ENCODE measurements around the gene FPR2.
"Not testable (repeated sequence)": the region's sequence is repeated elsewhere in the genome, so short reads cannot be mapped to it uniquely, and the experiment has no call there.

The FPR2 gene

GRCh38 chr19:51799774-51800472 is 38.9 kb downstream of the FPR2 start:
- Histone ChIP-seq H3K27me3 (replicated peaks; ENCODE audit: control insufficient read depth, insufficient read depth, low read length) (no peaks in the 10 kb centered on the region), H3K4me3 (replicated peaks; ENCODE audit: low read depth, low read length) (no peak overlapping the region), H3K36me3 (ENCODE audit: control insufficient read depth, insufficient read depth, low read length) (no peaks in the 10 kb centered on the region)
- TF ChIP-seq CTCF (IDR thresholded peaks at IDR 0.05; ENCODE audit: insufficient read depth, low read length, poor library complexity, severe bottlenecking): no peak
- no peak for DNase-seq (ENCODE audit: extremely low read depth, insufficient read length)

GRCh38 chr19:51800473-51801244 is 39.7 kb downstream of the FPR2 start:
- DNase-seq (ENCODE audit: extremely low read depth, insufficient read length): no peak
- no peak for TF ChIP-seq CTCF (IDR thresholded peaks at IDR 0.05; ENCODE audit: insufficient read depth, low read length, poor library complexity, severe bottlenecking)
- no peaks in the 10 kb centered on the region for H3K36me3 ChIP-seq (ENCODE audit: control insufficient read depth, insufficient read depth, low read length)
- no peak overlapping the region for H3K4me3 ChIP-seq (replicated peaks; ENCODE audit: low read depth, low read length)
- H3K27me3 ChIP-seq (replicated peaks; ENCODE audit: control insufficient read depth, insufficient read depth, low read length): no peaks in the 10 kb centered on the region

- TF ChIP-seq CTCF (IDR thresholded peaks at IDR 0.05; ENCODE audit: insufficient read depth, low read length, poor library complexity, severe bottlenecking): no peak
- no peak for DNase-seq (ENCODE audit: extremely low read depth, insufficient read length)
- no peaks in the 10 kb centered on the region for H3K27me3 ChIP-seq (replicated peaks; ENCODE audit: control insufficient read depth, insufficient read depth, low read length)
- no peak overlapping the region for H3K4me3 ChIP-seq (replicated peaks; ENCODE audit: low read depth, low read length)
- no peaks in the 10 kb centered on the region for H3K36me3 ChIP-seq (ENCODE audit: control insufficient read depth, insufficient read depth, low read length)
Observed at GRCh38 chr19:51802775-51803174, 41.8 kb downstream of the FPR2 start.

DNA sequence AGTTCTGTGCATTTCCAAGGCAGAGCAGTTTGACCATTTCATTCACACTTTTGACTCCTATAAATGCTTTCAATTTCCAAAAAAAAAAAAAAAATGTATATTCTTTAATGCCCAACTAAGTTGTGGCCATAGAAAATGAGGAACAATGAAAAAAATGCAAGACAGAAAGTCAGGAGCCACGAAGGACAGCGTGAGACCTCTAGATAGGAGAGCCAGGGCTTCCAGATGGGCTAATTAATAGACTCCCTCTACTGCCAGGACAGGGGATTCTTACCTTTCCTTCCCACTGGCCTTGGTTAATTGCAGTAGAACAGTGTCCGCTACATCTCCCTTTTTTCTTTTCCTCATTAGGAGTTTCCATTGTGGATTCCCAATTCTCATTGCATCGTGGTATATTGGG is 42.5 kb downstream of the FPR2 start:
- Histone ChIP-seq H3K27me3 (replicated peaks; ENCODE audit: control insufficient read depth, insufficient read depth, low read length) (no peaks in the 10 kb centered on the region), H3K4me3 (replicated peaks; ENCODE audit: low read depth, low read length) (no peak overlapping the region), H3K36me3 (ENCODE audit: control insufficient read depth, insufficient read depth, low read length) (no peaks in the 10 kb centered on the region)
- DNase-seq (ENCODE audit: extremely low read depth, insufficient read length): no peak
- TF ChIP-seq CTCF (IDR thresholded peaks at IDR 0.05; ENCODE audit: insufficient read depth, low read length, poor library complexity, severe bottlenecking): no peak

DNA sequence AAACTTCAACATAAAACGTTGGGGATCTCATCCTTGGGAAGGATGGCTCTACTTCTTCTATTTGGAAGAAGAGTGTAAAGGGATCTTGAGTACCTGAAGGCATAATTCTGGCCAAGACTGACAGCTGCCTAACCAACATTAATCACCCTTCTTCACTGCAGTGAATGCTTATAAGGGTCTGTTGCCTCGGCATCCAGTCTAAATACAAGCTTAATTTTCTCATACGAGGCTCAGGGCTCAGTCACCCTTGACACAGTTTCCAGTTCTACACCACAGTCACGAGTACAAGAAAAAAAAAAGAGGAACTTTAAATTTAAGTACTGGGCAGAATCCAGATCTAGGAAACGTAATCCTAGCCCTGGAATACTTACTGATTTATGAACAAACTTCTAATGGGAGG is 43.0 kb downstream of the FPR2 start:
- H3K27me3 ChIP-seq (replicated peaks; ENCODE audit: control insufficient read depth, insufficient read depth, low read length): no peaks in the 10 kb centered on the region
- TF ChIP-seq CTCF (IDR thresholded peaks at IDR 0.05; ENCODE audit: insufficient read depth, low read length, poor library complexity, severe bottlenecking): no peak
- H3K36me3 ChIP-seq (ENCODE audit: control insufficient read depth, insufficient read depth, low read length): no peaks in the 10 kb centered on the region
- H3K4me3 ChIP-seq (replicated peaks; ENCODE audit: low read depth, low read length): no peak overlapping the region
- DNase-seq (ENCODE audit: extremely low read depth, insufficient read length): no peak

DNA sequence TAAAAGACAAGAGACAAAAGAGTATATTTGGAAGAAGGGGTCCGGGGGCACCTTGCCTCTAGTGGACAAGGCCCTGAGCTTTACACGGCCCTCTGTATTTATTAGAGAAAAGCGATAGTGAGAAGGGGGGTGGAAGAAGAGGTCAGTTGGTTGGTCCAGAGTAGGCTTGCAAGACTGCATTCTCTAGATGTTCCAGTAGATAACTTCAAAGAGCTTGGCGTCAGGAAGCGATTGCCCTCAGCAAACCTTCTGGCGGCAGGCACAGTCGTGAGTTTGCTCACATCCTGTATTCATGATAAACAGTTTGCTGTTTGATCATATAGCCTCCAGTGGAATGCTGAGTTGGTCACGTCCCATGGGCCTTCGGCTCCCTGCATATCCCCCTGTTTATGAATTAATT is 43.8 kb downstream of the FPR2 start:
- not testable (repeated sequence) for H3K27me3 ChIP-seq (replicated peaks; ENCODE audit: control insufficient read depth, insufficient read depth, low read length); H3K36me3 ChIP-seq (ENCODE audit: control insufficient read depth, insufficient read depth, low read length); H3K4me3 ChIP-seq (replicated peaks; ENCODE audit: low read depth, low read length); DNase-seq (ENCODE audit: extremely low read depth, insufficient read length)

- not testable (repeated sequence) for H3K27me3 ChIP-seq (replicated peaks; ENCODE audit: control insufficient read depth, insufficient read depth, low read length); DNase-seq (ENCODE audit: extremely low read depth, insufficient read length); H3K4me3 ChIP-seq (replicated peaks; ENCODE audit: low read depth, low read length); H3K36me3 ChIP-seq (ENCODE audit: control insufficient read depth, insufficient read depth, low read length)
Observed at GRCh38 chr19:51805396-51805795, 44.4 kb downstream of the FPR2 start.

- H3K4me3 ChIP-seq (replicated peaks; ENCODE audit: low read depth, low read length); H3K36me3 ChIP-seq (ENCODE audit: control insufficient read depth, insufficient read depth, low read length); DNase-seq (ENCODE audit: extremely low read depth, insufficient read length); H3K27me3 ChIP-seq (replicated peaks; ENCODE audit: control insufficient read depth, insufficient read depth, low read length): not testable (repeated sequence)
Observed at GRCh38 chr19:51806571-51806970, 45.6 kb downstream of the FPR2 start.

All from GM06990 (cell line).